Panc1 (cell line): Measurements from ENCODE around the gene LRR1. TPM values are rescaled to one million over a fixed set of nuclear protein-coding genes. Genes with fewer than 3 reads are reported as not detected.
A peak's percentile ranks its signal among the peaks of the same experiment; 100 is the strongest.

Experiments used
- ATAC-seq: fragments of 200-7000 bp; cut with Tn5 transposase; 2 replicates; pipeline ENCODE4 v1.9.1; 2020; ENCODE audit warnings: mild to moderate bottlenecking, moderate library complexity
- BruUV-seq: library from RNA; stranded (reverse); fragments of 400-500 nt; replicated peaks from 2 replicates; lab custom pipeline; 2021; lab: Mats Ljungman, UMichigan
- CTCF ChIA-PET: fragments of 300-600 bp; sonication (Branson Sonifier 250); formaldehyde crosslinking; loops from one replicate; lab custom pipeline; 2022; ENCODE audit warnings: antibody characterized with exemption; lab: Charles Lee
- POLR2A ChIA-PET: fragments of 300-600 bp; sonication (Branson Sonifier 250); formaldehyde crosslinking; loops from one replicate; lab custom pipeline; 2022; ENCODE audit warnings: antibody characterized with exemption; lab: Charles Lee
- DNase-seq: peaks from one replicate; pipeline ENCODE4 v3.0.0-alpha.2; 2010; ENCODE audit warnings: low read depth, low spot score
- H3K27ac ChIP-seq: 2 replicates; pipeline ENCODE4 v1.5.1; 2011; ENCODE audit warnings: mild to moderate bottlenecking, low read length, inconsistent platforms
- H3K27me3 ChIP-seq: fragments of 200-500 bp; sonication (Bioruptor generic); 2 replicates; pipeline ENCODE4 v1.6.0; 2014; ENCODE audit warnings: low read length, inconsistent platforms; ENCODE audit not compliant: control insufficient read depth, insufficient read depth
- H3K36me3 ChIP-seq: fragments of 200-500 bp; sonication (Bioruptor generic); 2 replicates; pipeline ENCODE4 v1.5.1; 2014; ENCODE audit warnings: inconsistent platforms, mild to moderate bottlenecking, low read length, moderate library complexity; ENCODE audit not compliant: control insufficient read depth, insufficient read depth
- H3K4me1 ChIP-seq: 2 replicates; pipeline ENCODE4 v1.5.1; 2011; ENCODE audit warnings: inconsistent platforms, mild to moderate bottlenecking, low read length, moderate library complexity; ENCODE audit not compliant: control insufficient read depth, insufficient read depth
- H3K4me3 ChIP-seq, 2 experiments: 2 replicates each; pipeline ENCODE4 v1.5.1; 2011 to 2012; ENCODE audit warnings: low read depth in 2 of 2, low read length in 2 of 2, mild to moderate bottlenecking in 2 of 2, inconsistent platforms in 1 of 2, moderate library complexity in 1 of 2
- H3K9me3 ChIP-seq: fragments of 200-500 bp; sonication (Bioruptor generic); 2 replicates; pipeline ENCODE4 v1.5.1; 2014; ENCODE audit warnings: low read depth, mild to moderate bottlenecking, inconsistent platforms, low read length, moderate library complexity; ENCODE audit not compliant: control insufficient read depth, insufficient read depth
- POLR2AphosphoS5 ChIP-seq: IDR thresholded peaks from 2 replicates; pipeline ENCODE4 v1.6.1; 2012; ENCODE audit warnings: mild to moderate bottlenecking, low read depth, low read length, moderate library complexity
- SIN3A ChIP-seq: IDR thresholded peaks from 2 replicates; pipeline ENCODE4 v1.6.1; 2012; ENCODE audit warnings: low read depth, mild to moderate bottlenecking, low read length, moderate library complexity, borderline replicate concordance; ENCODE audit not compliant: insufficient read depth
- TCF7L2 ChIP-seq: IDR thresholded peaks from 2 replicates; pipeline ENCODE4 v1.6.1; 2011; ENCODE audit warnings: mild to moderate bottlenecking, low read depth, low read length, inconsistent platforms
- in situ Hi-C: cut with HindIII; loops from 2 replicates; pipeline ENCODE4 v1.10.0; 2016; ENCODE audit warnings: low sequenced_read_pairs, low pct_unique_long_range_greater_than_20kb
- intact Hi-C: fragments of 100-400 bp; cut with micrococcal nuclease; formaldehyde crosslinking; loops from one replicate; pipeline ENCODE4 v1.10.0; 2022; ENCODE audit not compliant: unreplicated experiment
- total RNA-seq: library from RNA; stranded (reverse); gene quantifications from one replicate; pipeline ENCODE4 v1.2.1, GENCODE V29; 2021; ENCODE audit not compliant: unreplicated experiment
- TF ChIP-seq, protein P1 (sequence below): fragments of 450-650 bp; IDR thresholded peaks from 2 replicates; pipeline ENCODE4 v1.5.1; 2017; ENCODE audit warnings: mild to moderate bottlenecking
- TF ChIP-seq, protein P2 (sequence below), 2 experiments: IDR thresholded peaks; 2 replicates each; pipeline ENCODE4 v1.6.1; 2011 to 2012; ENCODE audit warnings: low read depth in 2 of 2, control low read depth in 1 of 2, low read length in 1 of 2, mild to moderate bottlenecking in 1 of 2, moderate library complexity in 1 of 2; ENCODE audit not compliant: insufficient read depth in 1 of 2

Gene LRR1
- total RNA-seq, 1 experiment from 2014 or later, result 23.3 TPM

DNA sequence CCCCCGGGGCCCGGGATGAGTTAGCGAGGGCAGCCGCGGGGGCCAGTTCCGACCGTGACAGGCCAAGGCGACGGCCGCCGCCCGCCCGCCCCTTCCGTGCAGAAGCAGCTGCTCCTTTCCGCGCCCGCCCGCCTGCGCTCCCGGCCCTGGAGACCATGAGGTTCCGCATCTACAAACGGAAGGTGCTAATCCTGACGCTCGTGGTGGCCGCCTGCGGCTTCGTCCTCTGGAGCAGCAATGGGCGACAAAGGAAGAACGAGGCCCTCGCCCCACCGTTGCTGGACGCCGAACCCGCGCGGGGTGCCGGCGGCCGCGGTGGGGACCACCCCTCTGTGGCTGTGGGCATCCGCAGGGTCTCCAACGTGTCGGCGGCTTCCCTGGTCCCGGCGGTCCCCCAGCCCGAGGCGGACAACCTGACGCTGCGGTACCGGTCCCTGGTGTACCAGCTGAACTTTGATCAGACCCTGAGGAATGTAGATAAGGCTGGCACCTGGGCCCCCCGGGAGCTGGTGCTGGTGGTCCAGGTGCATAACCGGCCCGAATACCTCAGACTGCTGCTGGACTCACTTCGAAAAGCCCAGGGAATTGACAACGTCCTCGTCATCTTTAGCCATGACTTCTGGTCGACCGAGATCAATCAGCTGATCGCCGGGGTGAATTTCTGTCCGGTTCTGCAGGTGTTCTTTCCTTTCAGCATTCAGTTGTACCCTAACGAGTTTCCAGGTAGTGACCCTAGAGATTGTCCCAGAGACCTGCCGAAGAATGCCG is 22.6 kb downstream of the LRR1 start:
- Histone ChIP-seq H3K4me1 (peaks cover 18% of the 10 kb centered on the region), H3K27ac (peak overlapping the region; percentile 88), H3K4me3 (peak overlapping the region; percentile 92 to 95), H3K36me3 (peaks cover 18% of the 10 kb centered on the region), H3K27me3 (no peaks in the 10 kb centered on the region), H3K9me3 (no peaks in the 10 kb centered on the region)
- in situ Hi-C loops (no loop called here), intact Hi-C loops (no loop called here)
- ATAC-seq (peak; percentile 52), DNase-seq (no peak)
- BruUV-seq, result no TSS peak
- POLR2A ChIA-PET, result no interaction called here
- TF ChIP-seq SIN3A, result no peak
- TF ChIP-seq TCF7L2, result no peak
- TF ChIP-seq POLR2AphosphoS5, result no peak
- TF ChIP-seq, protein P1, sequence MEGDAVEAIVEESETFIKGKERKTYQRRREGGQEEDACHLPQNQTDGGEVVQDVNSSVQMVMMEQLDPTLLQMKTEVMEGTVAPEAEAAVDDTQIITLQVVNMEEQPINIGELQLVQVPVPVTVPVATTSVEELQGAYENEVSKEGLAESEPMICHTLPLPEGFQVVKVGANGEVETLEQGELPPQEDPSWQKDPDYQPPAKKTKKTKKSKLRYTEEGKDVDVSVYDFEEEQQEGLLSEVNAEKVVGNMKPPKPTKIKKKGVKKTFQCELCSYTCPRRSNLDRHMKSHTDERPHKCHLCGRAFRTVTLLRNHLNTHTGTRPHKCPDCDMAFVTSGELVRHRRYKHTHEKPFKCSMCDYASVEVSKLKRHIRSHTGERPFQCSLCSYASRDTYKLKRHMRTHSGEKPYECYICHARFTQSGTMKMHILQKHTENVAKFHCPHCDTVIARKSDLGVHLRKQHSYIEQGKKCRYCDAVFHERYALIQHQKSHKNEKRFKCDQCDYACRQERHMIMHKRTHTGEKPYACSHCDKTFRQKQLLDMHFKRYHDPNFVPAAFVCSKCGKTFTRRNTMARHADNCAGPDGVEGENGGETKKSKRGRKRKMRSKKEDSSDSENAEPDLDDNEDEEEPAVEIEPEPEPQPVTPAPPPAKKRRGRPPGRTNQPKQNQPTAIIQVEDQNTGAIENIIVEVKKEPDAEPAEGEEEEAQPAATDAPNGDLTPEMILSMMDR, result no peak
- TF ChIP-seq, protein P2, sequence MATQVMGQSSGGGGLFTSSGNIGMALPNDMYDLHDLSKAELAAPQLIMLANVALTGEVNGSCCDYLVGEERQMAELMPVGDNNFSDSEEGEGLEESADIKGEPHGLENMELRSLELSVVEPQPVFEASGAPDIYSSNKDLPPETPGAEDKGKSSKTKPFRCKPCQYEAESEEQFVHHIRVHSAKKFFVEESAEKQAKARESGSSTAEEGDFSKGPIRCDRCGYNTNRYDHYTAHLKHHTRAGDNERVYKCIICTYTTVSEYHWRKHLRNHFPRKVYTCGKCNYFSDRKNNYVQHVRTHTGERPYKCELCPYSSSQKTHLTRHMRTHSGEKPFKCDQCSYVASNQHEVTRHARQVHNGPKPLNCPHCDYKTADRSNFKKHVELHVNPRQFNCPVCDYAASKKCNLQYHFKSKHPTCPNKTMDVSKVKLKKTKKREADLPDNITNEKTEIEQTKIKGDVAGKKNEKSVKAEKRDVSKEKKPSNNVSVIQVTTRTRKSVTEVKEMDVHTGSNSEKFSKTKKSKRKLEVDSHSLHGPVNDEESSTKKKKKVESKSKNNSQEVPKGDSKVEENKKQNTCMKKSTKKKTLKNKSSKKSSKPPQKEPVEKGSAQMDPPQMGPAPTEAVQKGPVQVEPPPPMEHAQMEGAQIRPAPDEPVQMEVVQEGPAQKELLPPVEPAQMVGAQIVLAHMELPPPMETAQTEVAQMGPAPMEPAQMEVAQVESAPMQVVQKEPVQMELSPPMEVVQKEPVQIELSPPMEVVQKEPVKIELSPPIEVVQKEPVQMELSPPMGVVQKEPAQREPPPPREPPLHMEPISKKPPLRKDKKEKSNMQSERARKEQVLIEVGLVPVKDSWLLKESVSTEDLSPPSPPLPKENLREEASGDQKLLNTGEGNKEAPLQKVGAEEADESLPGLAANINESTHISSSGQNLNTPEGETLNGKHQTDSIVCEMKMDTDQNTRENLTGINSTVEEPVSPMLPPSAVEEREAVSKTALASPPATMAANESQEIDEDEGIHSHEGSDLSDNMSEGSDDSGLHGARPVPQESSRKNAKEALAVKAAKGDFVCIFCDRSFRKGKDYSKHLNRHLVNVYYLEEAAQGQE (IDR thresholded peaks at IDR 0.05; ENCODE audit: insufficient read depth in 1 of 2, low read depth in 2 of 2, low read length in 1 of 2), result no peak
- CTCF ChIA-PET, result no interaction called here

DNA sequence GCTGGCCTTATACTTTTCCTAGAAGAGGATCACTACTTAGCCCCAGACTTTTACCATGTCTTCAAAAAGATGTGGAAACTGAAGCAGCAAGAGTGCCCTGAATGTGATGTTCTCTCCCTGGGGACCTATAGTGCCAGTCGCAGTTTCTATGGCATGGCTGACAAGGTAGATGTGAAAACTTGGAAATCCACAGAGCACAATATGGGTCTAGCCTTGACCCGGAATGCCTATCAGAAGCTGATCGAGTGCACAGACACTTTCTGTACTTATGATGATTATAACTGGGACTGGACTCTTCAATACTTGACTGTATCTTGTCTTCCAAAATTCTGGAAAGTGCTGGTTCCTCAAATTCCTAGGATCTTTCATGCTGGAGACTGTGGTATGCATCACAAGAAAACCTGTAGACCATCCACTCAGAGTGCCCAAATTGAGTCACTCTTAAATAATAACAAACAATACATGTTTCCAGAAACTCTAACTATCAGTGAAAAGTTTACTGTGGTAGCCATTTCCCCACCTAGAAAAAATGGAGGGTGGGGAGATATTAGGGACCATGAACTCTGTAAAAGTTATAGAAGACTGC is 23.4 kb downstream of the LRR1 start:
- DNase-seq (no peak), ATAC-seq (no peak)
- ChIA-PET POLR2A (no interaction called here), CTCF (no interaction called here)
- H3K4me3 ChIP-seq, result peak overlapping the region; percentile 92 to 95
- H3K27me3 ChIP-seq, result no peaks in the 10 kb centered on the region
- TSS peak; percentile 91 for BruUV-seq
- H3K36me3 ChIP-seq, result peaks cover 18% of the 10 kb centered on the region
- H3K4me1 ChIP-seq, result peaks cover 17% of the 10 kb centered on the region
- H3K9me3 ChIP-seq, result no peaks in the 10 kb centered on the region
- no peak for TF ChIP-seq TCF7L2
- TF ChIP-seq, protein P2 (IDR thresholded peaks at IDR 0.05; ENCODE audit: insufficient read depth in 1 of 2, low read depth in 2 of 2, low read length in 1 of 2), result no peak
- no peak for TF ChIP-seq POLR2AphosphoS5
- TF ChIP-seq SIN3A, result no peak
- TF ChIP-seq, protein P1, result no peak
- in situ Hi-C loops, result no loop called here
- intact Hi-C loops, result no loop called here
- peak overlapping the region; percentile 88 for H3K27ac ChIP-seq
